ENCODE data around the gene GPR156.

GPR156 gene

GRCh38 chr3:120148187-120148949 is 136.7 kb downstream of the GPR156 start:
- H3K4me3 ChIP-seq (ENCODE audit: low read length in 2 of 2), result no peak overlapping the region
- no peak overlapping the region for H3K9ac ChIP-seq (ENCODE audit: low read length in 2 of 2)
- no peaks in the 10 kb centered on the region for H3K9me3 ChIP-seq (ENCODE audit: control insufficient read depth in 2 of 2, low read length in 2 of 2)
- no peak overlapping the region for H3K27ac ChIP-seq (ENCODE audit: low read length)
- H3K36me3 ChIP-seq (ENCODE audit: control insufficient read depth in 2 of 2, insufficient read depth in 2 of 2, low read length in 2 of 2), result no peaks in the 10 kb centered on the region
- H3K4me1 ChIP-seq (ENCODE audit: control insufficient read depth, insufficient read depth, low read length), result peaks cover 3% of the 10 kb centered on the region
- H3K27me3 ChIP-seq (ENCODE audit: control insufficient read depth in 1 of 2, insufficient read depth in 2 of 2, low read length in 2 of 2), result no peaks in the 10 kb centered on the region

GRCh38 chr3:120147072-120147871 is 137.8 kb downstream of the GPR156 start:
- Histone ChIP-seq H3K27me3 (ENCODE audit: control insufficient read depth in 1 of 2, insufficient read depth in 2 of 2, low read length in 2 of 2) (no peaks in the 10 kb centered on the region), H3K27ac (ENCODE audit: low read length) (no peak overlapping the region), H3K4me1 (ENCODE audit: control insufficient read depth, insufficient read depth, low read length) (peaks cover 3% of the 10 kb centered on the region), H3K9ac (ENCODE audit: low read length in 2 of 2) (no peak overlapping the region), H3K4me3 (ENCODE audit: low read length in 2 of 2) (no peak overlapping the region), H3K36me3 (ENCODE audit: control insufficient read depth in 2 of 2, insufficient read depth in 2 of 2, low read length in 2 of 2) (no peaks in the 10 kb centered on the region), H3K9me3 (ENCODE audit: control insufficient read depth in 2 of 2, low read length in 2 of 2) (no peaks in the 10 kb centered on the region)

DNA sequence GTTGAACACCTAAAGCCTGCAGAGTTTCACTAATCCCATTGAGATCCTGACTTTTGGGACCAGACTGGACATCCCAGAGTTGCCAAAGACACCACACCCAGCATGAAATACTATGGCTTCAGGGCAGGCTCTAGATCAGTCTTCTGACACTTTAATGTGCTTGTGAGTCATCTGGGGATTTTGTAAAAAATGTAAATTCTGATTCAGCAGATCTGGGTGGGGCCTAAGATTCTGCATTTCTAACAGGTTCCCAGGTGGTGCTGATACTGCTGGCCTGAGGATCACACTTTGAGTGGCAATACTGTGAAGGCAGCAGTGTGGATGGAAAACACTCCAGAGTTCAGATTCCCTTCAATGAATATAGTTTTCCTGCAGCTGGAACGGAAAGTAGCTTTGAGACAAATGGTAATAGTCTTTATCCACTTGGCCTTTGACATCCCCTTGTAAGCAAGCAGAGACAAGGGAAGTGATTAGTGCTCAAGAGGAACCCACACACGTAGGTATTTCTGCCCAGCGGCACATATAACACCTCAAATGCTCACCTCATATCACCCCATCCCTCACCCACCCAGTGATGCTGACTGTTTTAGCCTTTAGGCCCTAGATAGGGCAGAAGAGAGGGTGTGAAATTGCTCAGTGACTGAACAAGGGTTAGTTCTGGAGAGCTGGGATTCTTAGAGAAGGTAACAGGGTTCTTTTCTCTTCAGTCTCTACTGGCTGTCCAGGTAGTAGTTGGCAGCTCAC is 139.3 kb downstream of the GPR156 start:
- H3K4me1 ChIP-seq (ENCODE audit: control insufficient read depth, insufficient read depth, low read length), result peaks cover 3% of the 10 kb centered on the region
- no peaks in the 10 kb centered on the region for H3K27me3 ChIP-seq (ENCODE audit: control insufficient read depth in 1 of 2, insufficient read depth in 2 of 2, low read length in 2 of 2)

DNA sequence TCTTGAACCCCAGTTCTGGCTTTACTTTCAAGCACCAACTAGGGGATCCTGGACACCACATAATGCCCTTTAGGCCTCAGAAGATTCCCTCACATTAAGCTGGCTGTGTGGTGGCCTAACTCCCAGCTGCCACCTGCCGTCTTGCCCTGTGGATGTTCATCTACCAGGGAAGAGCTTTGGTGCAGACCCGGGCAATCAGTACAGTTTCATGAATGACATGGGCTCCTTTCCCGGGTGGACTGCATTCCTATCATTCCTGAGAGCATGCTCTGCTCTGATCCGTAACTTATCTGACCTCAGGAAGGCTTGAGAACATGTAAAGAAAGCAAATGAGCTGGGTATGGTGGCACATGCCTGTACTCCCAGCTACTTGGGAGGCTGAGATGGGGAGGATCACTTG is 140.8 kb downstream of the GPR156 start:
- no peak overlapping the region for H3K9ac ChIP-seq (ENCODE audit: low read length in 2 of 2)
- peaks cover 3% of the 10 kb centered on the region for H3K4me1 ChIP-seq (ENCODE audit: control insufficient read depth, insufficient read depth, low read length)

More for the DNA sequence above, 139.3 kb downstream of the GPR156 start:
- Histone ChIP-seq H3K4me3 (ENCODE audit: low read length in 2 of 2) (no peak overlapping the region), H3K27ac (ENCODE audit: low read length) (no peak overlapping the region), H3K9ac (ENCODE audit: low read length in 2 of 2) (no peak overlapping the region), H3K36me3 (ENCODE audit: control insufficient read depth in 2 of 2, insufficient read depth in 2 of 2, low read length in 2 of 2) (no peaks in the 10 kb centered on the region), H3K9me3 (ENCODE audit: control insufficient read depth in 2 of 2, low read length in 2 of 2) (no peaks in the 10 kb centered on the region)

DNA sequence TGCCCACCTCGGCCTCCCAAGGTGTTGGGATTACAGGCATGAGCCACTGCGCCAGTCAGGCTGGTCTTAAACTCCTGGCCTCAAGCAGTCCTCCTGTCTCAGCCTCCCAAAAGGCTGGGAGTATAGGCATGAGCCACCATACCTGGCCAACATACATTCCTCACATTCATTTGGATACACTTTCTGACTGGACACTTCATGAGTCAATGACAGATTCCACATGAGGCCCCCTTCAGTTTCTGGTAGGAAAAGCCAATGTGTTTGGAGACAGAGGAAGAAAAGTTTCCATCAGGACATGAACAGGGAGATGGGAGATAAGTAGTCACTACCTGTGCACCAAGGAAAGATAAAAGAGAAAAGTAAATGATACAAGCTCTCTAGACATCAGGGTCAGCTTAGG is 141.3 kb downstream of the GPR156 start:
- Histone ChIP-seq H3K27me3 (ENCODE audit: control insufficient read depth in 1 of 2, insufficient read depth in 2 of 2, low read length in 2 of 2) (no peaks in the 10 kb centered on the region), H3K4me3 (ENCODE audit: low read length in 2 of 2) (no peak overlapping the region), H3K9ac (ENCODE audit: low read length in 2 of 2) (no peak overlapping the region), H3K36me3 (ENCODE audit: control insufficient read depth in 2 of 2, insufficient read depth in 2 of 2, low read length in 2 of 2) (no peaks in the 10 kb centered on the region), H3K4me1 (ENCODE audit: control insufficient read depth, insufficient read depth, low read length) (peaks cover 3% of the 10 kb centered on the region), H3K27ac (ENCODE audit: low read length) (no peak overlapping the region), H3K9me3 (ENCODE audit: control insufficient read depth in 2 of 2, low read length in 2 of 2) (no peaks in the 10 kb centered on the region)

More for the DNA sequence above, 140.8 kb downstream of the GPR156 start:
- no peaks in the 10 kb centered on the region for H3K9me3 ChIP-seq (ENCODE audit: control insufficient read depth in 2 of 2, low read length in 2 of 2)
- no peak overlapping the region for H3K27ac ChIP-seq (ENCODE audit: low read length)
- H3K4me3 ChIP-seq (ENCODE audit: low read length in 2 of 2), result no peak overlapping the region
- no peaks in the 10 kb centered on the region for H3K27me3 ChIP-seq (ENCODE audit: control insufficient read depth in 1 of 2, insufficient read depth in 2 of 2, low read length in 2 of 2)
- H3K36me3 ChIP-seq (ENCODE audit: control insufficient read depth in 2 of 2, insufficient read depth in 2 of 2, low read length in 2 of 2), result no peaks in the 10 kb centered on the region

DNA sequence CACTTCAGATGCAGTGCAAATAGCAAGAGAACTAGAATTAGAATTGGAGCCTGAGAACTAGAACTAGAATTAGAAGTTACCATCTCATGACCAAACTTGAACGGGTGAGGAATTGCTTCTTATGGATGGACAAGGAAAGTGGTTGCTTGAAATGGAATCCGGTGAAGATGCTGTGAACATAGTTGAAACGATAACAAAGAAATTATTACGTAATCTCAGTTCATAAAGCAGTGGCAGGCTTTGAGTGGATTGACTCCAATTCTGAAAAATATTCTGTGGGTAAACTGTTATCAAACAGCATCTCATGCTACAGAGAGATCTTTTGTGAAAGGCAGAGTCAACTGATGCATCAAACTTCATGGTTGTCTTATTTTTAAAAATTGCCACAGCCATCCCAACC is 142.8 kb downstream of the GPR156 start:
- no peak overlapping the region for H3K4me3 ChIP-seq (ENCODE audit: low read length in 2 of 2)
- H3K36me3 ChIP-seq (ENCODE audit: control insufficient read depth in 2 of 2, insufficient read depth in 2 of 2, low read length in 2 of 2), result no peaks in the 10 kb centered on the region
- H3K4me1 ChIP-seq (ENCODE audit: control insufficient read depth, insufficient read depth, low read length), result peaks cover 3% of the 10 kb centered on the region
- no peak overlapping the region for H3K27ac ChIP-seq (ENCODE audit: low read length)
- no peaks in the 10 kb centered on the region for H3K27me3 ChIP-seq (ENCODE audit: control insufficient read depth in 1 of 2, insufficient read depth in 2 of 2, low read length in 2 of 2)
- no peak overlapping the region for H3K9ac ChIP-seq (ENCODE audit: low read length in 2 of 2)
- H3K9me3 ChIP-seq (ENCODE audit: control insufficient read depth in 2 of 2, low read length in 2 of 2), result no peaks in the 10 kb centered on the region

GRCh38 chr3:120140098-120140742 is 144.8 kb downstream of the GPR156 start:
- Histone ChIP-seq H3K27ac (ENCODE audit: low read length) (no peak overlapping the region), H3K9ac (ENCODE audit: low read length in 2 of 2) (no peak overlapping the region), H3K36me3 (ENCODE audit: control insufficient read depth in 2 of 2, insufficient read depth in 2 of 2, low read length in 2 of 2) (no peaks in the 10 kb centered on the region), H3K9me3 (ENCODE audit: control insufficient read depth in 2 of 2, low read length in 2 of 2) (no peaks in the 10 kb centered on the region), H3K4me3 (ENCODE audit: low read length in 2 of 2) (no peak overlapping the region), H3K4me1 (ENCODE audit: control insufficient read depth, insufficient read depth, low read length) (peaks cover 3% of the 10 kb centered on the region), H3K27me3 (ENCODE audit: control insufficient read depth in 1 of 2, insufficient read depth in 2 of 2, low read length in 2 of 2) (no peaks in the 10 kb centered on the region)

GRCh38 chr3:120139140-120139539 is 145.9 kb downstream of the GPR156 start:
- H3K4me1 ChIP-seq (ENCODE audit: control insufficient read depth, insufficient read depth, low read length), result no peaks in the 10 kb centered on the region
- no peak overlapping the region for H3K4me3 ChIP-seq (ENCODE audit: low read length in 2 of 2)

DNA sequence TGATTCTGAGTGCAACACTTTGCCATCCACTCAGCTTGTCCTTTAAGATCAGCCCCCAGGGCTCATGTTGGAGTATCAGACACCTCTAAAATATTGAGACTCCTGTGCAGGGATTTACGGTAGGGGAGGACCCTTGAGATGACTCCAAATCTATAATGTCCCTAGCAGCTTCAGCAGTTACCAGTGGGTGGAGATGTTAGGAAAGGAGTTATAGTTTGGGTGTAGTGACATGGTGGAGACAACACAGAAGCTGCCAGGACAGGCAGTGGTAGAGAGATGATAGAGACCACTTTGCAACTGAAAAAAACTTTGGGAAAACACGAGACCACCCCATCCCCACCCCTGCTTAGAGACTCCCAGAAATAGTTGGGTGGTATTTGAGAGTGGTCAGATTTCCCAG is 147.5 kb downstream of the GPR156 start:
- Histone ChIP-seq H3K27ac (ENCODE audit: low read length) (no peak overlapping the region), H3K9me3 (ENCODE audit: control insufficient read depth in 2 of 2, low read length in 2 of 2) (no peaks in the 10 kb centered on the region), H3K9ac (ENCODE audit: low read length in 2 of 2) (no peak overlapping the region), H3K36me3 (ENCODE audit: control insufficient read depth in 2 of 2, insufficient read depth in 2 of 2, low read length in 2 of 2) (no peaks in the 10 kb centered on the region), H3K4me3 (ENCODE audit: low read length in 2 of 2) (no peak overlapping the region), H3K27me3 (ENCODE audit: control insufficient read depth in 1 of 2, insufficient read depth in 2 of 2, low read length in 2 of 2) (no peaks in the 10 kb centered on the region), H3K4me1 (ENCODE audit: control insufficient read depth, insufficient read depth, low read length) (no peaks in the 10 kb centered on the region)

More at GRCh38 chr3:120139140-120139539, 145.9 kb downstream of the GPR156 start:
- no peak overlapping the region for H3K27ac ChIP-seq (ENCODE audit: low read length)
- H3K9me3 ChIP-seq (ENCODE audit: control insufficient read depth in 2 of 2, low read length in 2 of 2), result no peaks in the 10 kb centered on the region
- no peaks in the 10 kb centered on the region for H3K27me3 ChIP-seq (ENCODE audit: control insufficient read depth in 1 of 2, insufficient read depth in 2 of 2, low read length in 2 of 2)
- H3K36me3 ChIP-seq (ENCODE audit: control insufficient read depth in 2 of 2, insufficient read depth in 2 of 2, low read length in 2 of 2), result no peaks in the 10 kb centered on the region
- no peak overlapping the region for H3K9ac ChIP-seq (ENCODE audit: low read length in 2 of 2)

DNA sequence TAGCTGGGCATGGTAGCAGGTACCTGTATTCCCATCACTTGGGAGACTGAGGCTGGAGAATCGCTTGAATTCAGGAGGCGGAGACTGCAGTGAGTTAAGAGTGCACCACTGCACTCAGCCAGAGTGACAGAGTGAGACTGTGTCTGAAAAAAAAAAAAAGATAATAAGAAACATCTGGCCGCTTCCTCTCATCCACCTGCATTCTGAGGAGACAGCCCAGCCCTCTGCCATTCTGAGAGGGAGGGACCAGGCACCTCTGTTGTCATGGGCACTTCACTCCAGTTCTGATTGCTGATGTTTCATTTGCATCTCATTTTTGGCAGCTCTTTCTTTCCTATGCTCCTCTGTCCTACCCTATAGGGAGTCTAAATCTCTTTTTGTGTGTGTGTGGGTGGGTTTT is 154.4 kb downstream of the GPR156 start:
- Histone ChIP-seq H3K27ac (ENCODE audit: low read length) (no peak overlapping the region), H3K36me3 (ENCODE audit: control insufficient read depth in 2 of 2, insufficient read depth in 2 of 2, low read length in 2 of 2) (no peaks in the 10 kb centered on the region), H3K9ac (ENCODE audit: low read length in 2 of 2) (no peak overlapping the region), H3K4me3 (ENCODE audit: low read length in 2 of 2) (no peak overlapping the region), H3K27me3 (ENCODE audit: control insufficient read depth in 1 of 2, insufficient read depth in 2 of 2, low read length in 2 of 2) (no peaks in the 10 kb centered on the region), H3K4me1 (ENCODE audit: control insufficient read depth, insufficient read depth, low read length) (no peaks in the 10 kb centered on the region), H3K9me3 (ENCODE audit: control insufficient read depth in 2 of 2, low read length in 2 of 2) (no peaks in the 10 kb centered on the region)
